ENCODE measurements around the gene KIF26A. TPM values are rescaled to one million over a fixed set of nuclear protein-coding genes. Genes with fewer than 3 reads are reported as not detected.

The KIF26A gene
- total and polyA plus RNA-seq, 8 donors, result 3.6 to 13.2 (median 7.1) TPM

DNA sequence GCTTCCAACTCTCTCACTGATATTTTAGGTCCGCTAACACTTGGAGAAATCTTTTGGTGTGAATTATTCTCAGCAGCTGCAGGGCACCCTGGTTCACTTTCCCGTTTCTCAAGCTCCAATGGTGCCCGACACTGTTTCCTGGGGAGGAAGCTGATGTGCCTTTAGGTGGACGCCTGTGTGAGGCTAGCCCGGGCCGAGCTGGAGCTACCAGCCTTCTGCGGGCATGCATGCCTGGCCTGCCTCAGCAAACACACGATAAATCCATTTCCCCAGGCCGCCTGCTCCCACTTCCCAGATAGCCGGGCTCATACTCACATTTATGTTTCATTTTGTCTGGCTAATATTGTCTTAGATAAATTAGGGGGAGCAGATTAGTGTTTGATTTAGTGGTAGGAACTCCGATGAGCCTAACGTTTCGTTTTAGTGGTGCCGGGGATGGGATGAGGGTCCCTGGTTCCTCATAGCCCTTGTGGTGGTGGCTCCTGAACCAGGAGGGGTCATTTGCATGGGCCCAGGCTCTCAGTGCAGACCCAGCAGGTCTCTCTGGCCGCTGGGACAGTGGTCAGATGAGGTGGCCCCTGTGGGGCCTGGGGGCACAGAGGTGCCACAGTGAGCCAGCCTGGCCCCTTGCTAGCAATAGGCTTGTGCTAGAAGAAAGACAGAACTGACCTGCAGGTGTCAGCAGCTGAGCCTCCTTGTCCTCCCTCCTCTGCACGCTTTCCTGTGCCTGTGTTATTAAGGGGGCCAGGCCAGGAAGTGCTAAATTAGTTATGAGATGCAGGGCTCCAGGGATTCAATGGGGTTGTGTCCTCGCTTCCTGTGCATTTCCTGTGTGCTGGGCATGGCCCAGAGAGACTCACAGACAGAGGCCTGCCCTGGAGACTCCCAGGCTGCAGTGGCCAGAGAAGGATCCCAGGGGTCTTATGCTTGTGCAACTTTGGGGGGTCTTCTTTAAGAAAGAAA is 88.3 kb downstream of the KIF26A start:
- Histone ChIP-seq H3K27ac (no peak overlapping the region), H3K9me3 (no peaks in the 10 kb centered on the region), H3K4me1 (peaks cover 0 to 6% (median 0%) of the 10 kb centered on the region in 3 donors), H3K4me3 (no peak overlapping the region), H3K27me3 (no peaks in the 10 kb centered on the region), H3K36me3 (no peaks in the 10 kb centered on the region)
- WGBS, 2 donors, result 83 to 90% methylated on average over 17 of the region's 17 CpGs
- intact Hi-C loops (cut with DNase I), result no loop called here
- DNase-seq (peak in 2 of 6 donors; percentile 51 to 52), ATAC-seq (no peak), FAIRE-seq (no peak)
- TF ChIP-seq, protein P1, sequence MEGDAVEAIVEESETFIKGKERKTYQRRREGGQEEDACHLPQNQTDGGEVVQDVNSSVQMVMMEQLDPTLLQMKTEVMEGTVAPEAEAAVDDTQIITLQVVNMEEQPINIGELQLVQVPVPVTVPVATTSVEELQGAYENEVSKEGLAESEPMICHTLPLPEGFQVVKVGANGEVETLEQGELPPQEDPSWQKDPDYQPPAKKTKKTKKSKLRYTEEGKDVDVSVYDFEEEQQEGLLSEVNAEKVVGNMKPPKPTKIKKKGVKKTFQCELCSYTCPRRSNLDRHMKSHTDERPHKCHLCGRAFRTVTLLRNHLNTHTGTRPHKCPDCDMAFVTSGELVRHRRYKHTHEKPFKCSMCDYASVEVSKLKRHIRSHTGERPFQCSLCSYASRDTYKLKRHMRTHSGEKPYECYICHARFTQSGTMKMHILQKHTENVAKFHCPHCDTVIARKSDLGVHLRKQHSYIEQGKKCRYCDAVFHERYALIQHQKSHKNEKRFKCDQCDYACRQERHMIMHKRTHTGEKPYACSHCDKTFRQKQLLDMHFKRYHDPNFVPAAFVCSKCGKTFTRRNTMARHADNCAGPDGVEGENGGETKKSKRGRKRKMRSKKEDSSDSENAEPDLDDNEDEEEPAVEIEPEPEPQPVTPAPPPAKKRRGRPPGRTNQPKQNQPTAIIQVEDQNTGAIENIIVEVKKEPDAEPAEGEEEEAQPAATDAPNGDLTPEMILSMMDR (IDR thresholded peaks at IDR 0.05), result no peak

DNA sequence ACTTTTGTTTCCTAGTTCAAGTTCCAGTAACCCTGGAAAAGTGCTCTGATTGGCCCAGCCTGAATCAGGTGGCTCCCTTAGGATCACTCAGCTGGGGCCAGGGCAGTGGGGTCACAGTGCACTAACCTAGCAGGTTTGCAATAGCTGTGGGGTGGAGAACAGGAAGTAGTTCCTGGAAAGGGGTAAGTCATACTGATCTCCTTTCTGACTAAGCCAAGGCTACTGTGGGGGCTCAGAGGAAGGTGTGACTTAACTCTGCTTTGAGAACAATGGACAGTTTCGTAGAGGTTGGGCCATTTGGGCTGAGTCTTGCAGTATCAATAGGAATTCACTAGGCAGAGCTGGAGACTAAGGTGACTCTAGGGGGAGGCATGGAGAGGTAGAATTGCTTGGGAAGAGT is 89.4 kb downstream of the KIF26A start:
- Histone ChIP-seq H3K9me3 (no peaks in the 10 kb centered on the region), H3K27ac (no peak overlapping the region), H3K27me3 (no peaks in the 10 kb centered on the region), H3K36me3 (no peaks in the 10 kb centered on the region), H3K4me1 (no peaks in the 10 kb centered on the region), H3K4me3 (no peak overlapping the region)
- no peak for ATAC-seq
- no peak for DNase-seq
- TF ChIP-seq, protein P1 (IDR thresholded peaks at IDR 0.05), result no peak
- 74 to 87% methylated on average over 1 of the region's 1 CpG for WGBS, 2 donors
- intact Hi-C loops (cut with DNase I), result no loop called here
- no peak for FAIRE-seq

DNA sequence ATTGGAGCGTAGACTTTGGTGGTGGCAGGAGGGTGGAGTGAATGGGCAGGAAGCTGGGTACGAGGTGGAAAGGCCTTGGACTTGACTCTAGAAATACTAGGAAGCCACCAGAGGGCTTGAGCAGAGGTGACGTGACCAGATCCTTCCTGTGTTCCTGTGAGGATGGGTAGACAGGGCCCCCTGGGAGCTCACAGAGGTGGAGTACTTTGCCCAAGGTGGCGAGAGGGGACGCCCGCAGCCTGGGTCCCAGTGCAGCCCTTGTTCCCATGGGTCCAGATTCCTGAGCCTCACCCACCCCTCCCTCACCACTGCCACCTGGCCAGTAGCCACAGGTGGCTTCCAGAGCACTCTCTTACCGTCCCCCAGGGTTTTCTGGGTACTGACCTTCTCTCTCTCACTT is 89.8 kb downstream of the KIF26A start:
- Histone ChIP-seq H3K4me3 (no peak overlapping the region), H3K4me1 (no peaks in the 10 kb centered on the region), H3K27ac (no peak overlapping the region), H3K36me3 (no peaks in the 10 kb centered on the region), H3K27me3 (no peaks in the 10 kb centered on the region), H3K9me3 (no peaks in the 10 kb centered on the region)
- 74 to 79% methylated on average over 4 to 7 of the region's 7 CpGs for WGBS, 2 donors
- FAIRE-seq (no peak), DNase-seq (peak in 1 of 6 donors; percentile 28), ATAC-seq (no peak)
- TF ChIP-seq, protein P1 (IDR thresholded peaks at IDR 0.05), result no peak
- intact Hi-C loops (cut with DNase I), result no loop called here

DNA sequence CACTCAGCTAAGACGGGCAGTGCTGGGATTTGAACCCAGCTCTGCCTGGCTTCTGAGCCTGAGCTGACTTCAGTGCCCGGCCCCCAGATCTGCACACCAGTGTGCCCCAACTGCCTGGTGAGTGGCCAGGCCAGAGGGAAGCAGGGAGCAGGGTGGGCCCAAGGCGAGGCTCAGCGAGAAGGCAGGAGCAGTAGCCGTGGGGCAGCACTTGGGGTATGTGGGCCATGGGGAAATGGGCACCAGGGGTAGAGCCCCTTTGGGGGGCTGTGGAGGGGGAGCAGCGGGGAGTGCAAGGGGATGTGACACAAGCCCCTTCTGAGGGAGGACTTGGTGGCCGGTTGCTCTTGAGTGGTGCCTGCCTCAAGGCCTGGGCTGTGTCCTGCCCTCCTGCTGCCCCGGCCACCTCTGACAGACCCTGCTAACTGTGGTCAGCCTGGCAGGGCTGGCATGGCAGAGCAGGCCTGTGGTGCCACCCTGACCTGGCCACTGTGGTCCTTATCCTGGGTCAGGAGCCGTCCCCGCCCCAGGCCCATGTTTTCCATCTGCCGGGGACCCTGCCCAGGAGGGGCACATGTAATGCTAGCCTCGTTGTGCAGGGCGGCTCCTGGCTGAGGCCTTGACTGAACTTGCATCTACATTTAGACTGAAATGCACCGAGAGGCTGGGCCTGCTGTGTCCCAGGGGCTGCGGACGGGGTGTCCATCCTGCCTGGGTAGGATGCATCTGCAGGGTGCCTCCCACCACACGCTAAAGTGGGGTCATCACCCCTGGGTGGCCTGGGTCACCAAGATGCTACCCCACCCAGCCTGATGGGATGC is 90.5 kb downstream of the KIF26A start:
- no peaks in the 10 kb centered on the region for H3K36me3 ChIP-seq
- intact Hi-C loops (cut with DNase I), result no loop called here
- DNase-seq (peak in 2 of 6 donors; percentile 42 to 57), FAIRE-seq (no peak), ATAC-seq (no peak)
- H3K27ac ChIP-seq, result no peak overlapping the region
- TF ChIP-seq, protein P1 (IDR thresholded peaks at IDR 0.05), result no peak
- H3K9me3 ChIP-seq, result no peaks in the 10 kb centered on the region
- H3K4me3 ChIP-seq, result no peak overlapping the region
- no peaks in the 10 kb centered on the region for H3K4me1 ChIP-seq
- 81 to 88% methylated on average over 17 of the region's 17 CpGs for WGBS, 2 donors
- H3K27me3 ChIP-seq, result no peaks in the 10 kb centered on the region
